Endothelial cell of umbilical vein (primary cell): Measurements from ENCODE around the gene MKLN1. TPM values are rescaled to one million over a fixed set of nuclear protein-coding genes. Genes with fewer than 3 reads are reported as not detected.
A peak's percentile ranks its signal among the peaks of the same experiment; 100 is the strongest.

ENCODE experiments used
- BruUV-seq: library from RNA; stranded (reverse); fragments of 400-500 nt; replicated peaks from 2 replicates; lab custom pipeline; 2021; lab: Mats Ljungman, UMichigan
- CTCF ChIA-PET: fragments of 300-600, 350-600 bp; sonication (Branson Sonifier 250); formaldehyde crosslinking; loops from one replicate; lab custom pipeline; 2021; ENCODE audit warnings: antibody characterized with exemption, inconsistent platforms; lab: Charles Lee
- POLR2A ChIA-PET: fragments of 300-600, 350-600 bp; sonication (Branson Sonifier 250); formaldehyde crosslinking; loops from one replicate; lab custom pipeline; 2021; ENCODE audit warnings: antibody characterized with exemption, inconsistent platforms; lab: Charles Lee
- DNase-seq: peaks from one replicate; pipeline ENCODE4 v3.0.0-alpha.2; 2011; ENCODE audit warnings: low read depth, low spot score
- FAIRE-seq: peaks from 2 replicates; lab custom pipeline; 2011; peaks lifted over from hg19 to GRCh38; lab: Jason Lieb, UNC
- H2AFZ ChIP-seq: 2 replicates; pipeline ENCODE4 v1.6.0; 2012; ENCODE audit warnings: low read depth, low read length, control low read depth, inconsistent platforms
- H3K27ac ChIP-seq: 2 replicates; pipeline ENCODE4 v1.5.1; 2011; ENCODE audit warnings: low read depth, mild to moderate bottlenecking, control low read depth, low read length, moderate library complexity; ENCODE audit not compliant: insufficient read depth
- H3K27me3 ChIP-seq, 2 experiments: 2 replicates each; pipeline versions ENCODE4 v1.6.0 to v1.6.1; 2011; ENCODE audit warnings: low read length in 2 of 2, mixed read lengths in 1 of 2; ENCODE audit not compliant: control insufficient read depth in 2 of 2, insufficient read depth in 2 of 2
- H3K36me3 ChIP-seq, 2 experiments: 2 replicates in 1 of 2; 3 replicates in 1 of 2; pipeline ENCODE4 v1.5.1; 2011; ENCODE audit warnings: low read length in 2 of 2, mild to moderate bottlenecking in 1 of 2, moderate library complexity in 1 of 2; ENCODE audit not compliant: control insufficient read depth in 2 of 2, insufficient read depth in 2 of 2; ENCODE audit errors: extremely low read depth in 1 of 2
- H3K4me1 ChIP-seq: 3 replicates; pipeline ENCODE4 v1.5.1; 2011; ENCODE audit warnings: mild to moderate bottlenecking, low read length; ENCODE audit not compliant: control insufficient read depth, insufficient read depth; ENCODE audit errors: extremely low read depth
- H3K4me2 ChIP-seq: 2 replicates; pipeline ENCODE4 v1.6.1; 2011; ENCODE audit warnings: low read length, control low read depth, mixed read lengths; ENCODE audit not compliant: insufficient read depth
- H3K4me3 ChIP-seq, 3 experiments: fragments of 200-600 bp in 1 of 3; sonication (generic), shearing (Covaris generic) in 1 of 3; replicated peaks in 1 of 3; 2 replicates each; pipeline ENCODE4 v1.5.1; 2011 to 2016; ENCODE audit warnings: control low read depth in 3 of 3, low read length in 3 of 3, mild to moderate bottlenecking in 2 of 3, inconsistent platforms in 1 of 3, low read depth in 1 of 3, moderate library complexity in 1 of 3; ENCODE audit not compliant: insufficient read depth in 1 of 3
- H3K79me2 ChIP-seq: 2 replicates; pipeline ENCODE4 v1.6.0; 2012; ENCODE audit warnings: low read length, inconsistent platforms; ENCODE audit not compliant: control insufficient read depth, insufficient read depth
- H3K9ac ChIP-seq: replicated peaks from 2 replicates; pipeline ENCODE3; 2011; ENCODE audit warnings: low read length, control low read depth; ENCODE audit not compliant: insufficient read depth; ENCODE audit errors: extremely low read depth
- H3K9me1 ChIP-seq: replicated peaks from 3 replicates; pipeline ENCODE4 v1.6.0; 2011; ENCODE audit warnings: mild to moderate bottlenecking, low read length; ENCODE audit not compliant: control insufficient read depth, insufficient read depth; ENCODE audit errors: extremely low read depth
- H3K9me3 ChIP-seq: replicated peaks from 2 replicates; pipeline ENCODE4 v1.5.1; 2012; ENCODE audit warnings: low read length, inconsistent platforms; ENCODE audit not compliant: control insufficient read depth, insufficient read depth
- H4K20me1 ChIP-seq: replicated peaks from 2 replicates; pipeline ENCODE3; 2011; ENCODE audit warnings: mild to moderate bottlenecking, low read length; ENCODE audit not compliant: control insufficient read depth, insufficient read depth; ENCODE audit errors: extremely low read depth
- EZH2 ChIP-seq: IDR thresholded peaks from 2 replicates; pipeline ENCODE4 v1.6.1; 2012; ENCODE audit warnings: borderline replicate concordance, low read depth, mild to moderate bottlenecking, moderate library complexity, low read length, inconsistent platforms; ENCODE audit not compliant: severe bottlenecking
- FOS ChIP-seq: IDR thresholded peaks from 2 replicates; pipeline ENCODE4 v1.6.1; 2011; ENCODE audit warnings: mild to moderate bottlenecking, low read length, moderate library complexity, borderline replicate concordance; ENCODE audit not compliant: insufficient read depth
- GATA2 ChIP-seq: IDR thresholded peaks from 2 replicates; pipeline ENCODE4 v1.7.0; 2011; ENCODE audit warnings: low read depth, mild to moderate bottlenecking, moderate library complexity, mixed read lengths, low read length; ENCODE audit not compliant: insufficient read length, insufficient read depth
- JUN ChIP-seq: IDR thresholded peaks from 2 replicates; pipeline ENCODE4 v1.6.1; 2011; ENCODE audit warnings: borderline replicate concordance, low read depth; ENCODE audit not compliant: insufficient read length, insufficient read depth
- MAX ChIP-seq: IDR thresholded peaks from 2 replicates; pipeline ENCODE4 v1.6.1; 2011; ENCODE audit not compliant: insufficient read depth, insufficient read length
- MYC ChIP-seq: IDR thresholded peaks from one replicate; pipeline ENCODE4 v1.6.1; 2011; ENCODE audit warnings: mild to moderate bottlenecking, low read depth, low read length
- POLR2A ChIP-seq: IDR thresholded peaks from 2 replicates; pipeline ENCODE4 v1.6.1; 2012; ENCODE audit warnings: low read depth, mild to moderate bottlenecking, control low read depth, low read length
- POLR2AphosphoS5 ChIP-seq: IDR thresholded peaks from 2 replicates; pipeline ENCODE4 v1.6.1; 2012; ENCODE audit warnings: low read depth, mild to moderate bottlenecking, control low read depth, low read length, moderate library complexity; ENCODE audit not compliant: insufficient read depth
- dilution Hi-C: fragments of 300-500 bp; cut with MboI; formaldehyde crosslinking; loops from one replicate; pipeline ENCODE4 v1.15.0; 2019; ENCODE audit warnings: low sequenced_read_pairs; ENCODE audit not compliant: extremely low pct_ligation_motif_present
- intact Hi-C: fragments of 100-400 bp; cut with micrococcal nuclease; formaldehyde crosslinking; loops from one replicate; pipeline ENCODE4 v1.10.0; 2022
- polyA plus RNA-seq, 4 experiments: library from polyadenylated mRNA; depleted of rRNA in 3 of 4; stranded (reverse) in 3 of 4; unstranded in 1 of 4; fragments of >200 nt; gene quantifications; 2 replicates each; pipeline versions ENCODE4 v1.2.1 to v1.2.3, GENCODE V29; 2011 to 2012; ENCODE audit warnings: missing spikeins in 1 of 4
- total RNA-seq: library from RNA; stranded (reverse); gene quantifications from 2 replicates; pipeline ENCODE4 v1.2.3, GENCODE V29; 2021
- TF ChIP-seq, protein P1 (sequence below), 2 donors: IDR thresholded peaks; 1 replicate in 1 of 2; 2 replicates in 1 of 2; pipeline ENCODE4 v1.5.1; 2011; ENCODE audit warnings: low read length in 2 of 2, mild to moderate bottlenecking in 2 of 2, moderate library complexity in 2 of 2, control low read depth in 1 of 2, inconsistent platforms in 1 of 2, low read depth in 1 of 2; ENCODE audit not compliant: insufficient read depth in 1 of 2; ENCODE audit errors: extremely low read depth in 1 of 2

MKLN1 gene
- total and polyA plus RNA-seq, 2 donors (not counting 3 experiments of a cell fraction or from before 2014, with no cell fraction given): 12.2 to 32.1 TPM

- H3K9me3 ChIP-seq: no peaks in the 10 kb centered on the region
- no peak for TF ChIP-seq MAX
- TF ChIP-seq, protein P1, sequence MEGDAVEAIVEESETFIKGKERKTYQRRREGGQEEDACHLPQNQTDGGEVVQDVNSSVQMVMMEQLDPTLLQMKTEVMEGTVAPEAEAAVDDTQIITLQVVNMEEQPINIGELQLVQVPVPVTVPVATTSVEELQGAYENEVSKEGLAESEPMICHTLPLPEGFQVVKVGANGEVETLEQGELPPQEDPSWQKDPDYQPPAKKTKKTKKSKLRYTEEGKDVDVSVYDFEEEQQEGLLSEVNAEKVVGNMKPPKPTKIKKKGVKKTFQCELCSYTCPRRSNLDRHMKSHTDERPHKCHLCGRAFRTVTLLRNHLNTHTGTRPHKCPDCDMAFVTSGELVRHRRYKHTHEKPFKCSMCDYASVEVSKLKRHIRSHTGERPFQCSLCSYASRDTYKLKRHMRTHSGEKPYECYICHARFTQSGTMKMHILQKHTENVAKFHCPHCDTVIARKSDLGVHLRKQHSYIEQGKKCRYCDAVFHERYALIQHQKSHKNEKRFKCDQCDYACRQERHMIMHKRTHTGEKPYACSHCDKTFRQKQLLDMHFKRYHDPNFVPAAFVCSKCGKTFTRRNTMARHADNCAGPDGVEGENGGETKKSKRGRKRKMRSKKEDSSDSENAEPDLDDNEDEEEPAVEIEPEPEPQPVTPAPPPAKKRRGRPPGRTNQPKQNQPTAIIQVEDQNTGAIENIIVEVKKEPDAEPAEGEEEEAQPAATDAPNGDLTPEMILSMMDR (IDR thresholded peaks at IDR 0.05; ENCODE audit: extremely low read depth in 1 of 2, insufficient read depth in 1 of 2, low read depth in 1 of 2, low read length in 2 of 2): no peak
- TF ChIP-seq POLR2AphosphoS5: no peak
- TF ChIP-seq MYC: no peak
- no peak for TF ChIP-seq FOS
- no peak for TF ChIP-seq EZH2
- no peak for TF ChIP-seq JUN
- no peak for TF ChIP-seq GATA2
- TF ChIP-seq POLR2A: no peak
- DNase-seq (peak; percentile 44), FAIRE-seq (no peak)
- intact Hi-C loops (loop anchor here (10.0 kb wide), 1 partner anchor 592 kb away; no protein-coding TSS in a partner anchor), dilution Hi-C loops (no loop called here)
- peaks cover 28% of the 10 kb centered on the region for H3K4me1 ChIP-seq
- no peaks in the 10 kb centered on the region for H3K27me3 ChIP-seq
- no peaks in the 10 kb centered on the region for H4K20me1 ChIP-seq
- BruUV-seq: no TSS peak
- no peak overlapping the region for H3K4me3 ChIP-seq
- H3K9me1 ChIP-seq: no peaks in the 10 kb centered on the region
- ChIA-PET POLR2A (no interaction called here), CTCF (no interaction called here)
- H3K79me2 ChIP-seq: no peaks in the 10 kb centered on the region
- H2AFZ ChIP-seq: no peak overlapping the region
- H3K4me2 ChIP-seq: no peak overlapping the region
- H3K36me3 ChIP-seq: peaks cover 0 to 2% of the 10 kb centered on the region in 2 experiments
- H3K27ac ChIP-seq: no peak overlapping the region
- no peak overlapping the region for H3K9ac ChIP-seq
Observed at GRCh38 chr7:131487217-131487616, 159.5 kb downstream of the MKLN1 start.
